ENCODE measurements around the gene ALDH1A3.

The ALDH1A3 gene

DNA sequence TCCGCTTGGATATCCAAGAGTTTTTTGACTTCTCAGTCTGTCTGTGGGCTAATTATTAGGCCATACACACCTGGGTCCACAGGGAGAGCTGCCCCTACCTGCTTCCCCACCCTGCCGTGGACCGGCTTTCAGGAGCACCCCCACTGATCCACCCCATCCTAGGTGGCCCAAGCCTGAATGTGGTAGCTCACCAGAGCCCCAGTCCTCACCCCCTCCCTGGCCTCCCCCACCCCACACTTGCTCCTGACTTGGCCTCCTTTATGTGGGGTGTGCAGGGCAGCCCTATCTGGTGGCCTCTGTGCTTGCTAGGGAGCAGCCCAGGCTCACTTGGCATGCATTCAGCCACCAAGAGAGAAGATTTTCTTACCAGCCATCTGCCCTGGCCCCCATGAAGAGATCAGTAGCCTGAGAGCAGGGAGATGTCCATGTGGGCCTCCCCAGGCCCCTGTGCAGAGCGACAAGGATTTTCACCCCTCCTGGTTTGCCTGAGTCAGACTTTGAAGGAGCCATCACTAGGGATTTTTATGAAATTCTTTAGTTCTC, 50.7 kb downstream of the ALDH1A3 start:
- no peak overlapping the region for H3K27ac Mint-ChIP-seq
- peaks cover 4% of the 10 kb centered on the region for H3K27me3 Mint-ChIP-seq
- no peak overlapping the region for H3K4me3 Mint-ChIP-seq
- no peak for DNase-seq
- no peaks in the 10 kb centered on the region for H3K4me1 Mint-ChIP-seq (ENCODE audit: low read depth)
- no peaks in the 10 kb centered on the region for H3K36me3 Mint-ChIP-seq (ENCODE audit: low read depth)
- H3K9me3 Mint-ChIP-seq = no peaks in the 10 kb centered on the region

DNA sequence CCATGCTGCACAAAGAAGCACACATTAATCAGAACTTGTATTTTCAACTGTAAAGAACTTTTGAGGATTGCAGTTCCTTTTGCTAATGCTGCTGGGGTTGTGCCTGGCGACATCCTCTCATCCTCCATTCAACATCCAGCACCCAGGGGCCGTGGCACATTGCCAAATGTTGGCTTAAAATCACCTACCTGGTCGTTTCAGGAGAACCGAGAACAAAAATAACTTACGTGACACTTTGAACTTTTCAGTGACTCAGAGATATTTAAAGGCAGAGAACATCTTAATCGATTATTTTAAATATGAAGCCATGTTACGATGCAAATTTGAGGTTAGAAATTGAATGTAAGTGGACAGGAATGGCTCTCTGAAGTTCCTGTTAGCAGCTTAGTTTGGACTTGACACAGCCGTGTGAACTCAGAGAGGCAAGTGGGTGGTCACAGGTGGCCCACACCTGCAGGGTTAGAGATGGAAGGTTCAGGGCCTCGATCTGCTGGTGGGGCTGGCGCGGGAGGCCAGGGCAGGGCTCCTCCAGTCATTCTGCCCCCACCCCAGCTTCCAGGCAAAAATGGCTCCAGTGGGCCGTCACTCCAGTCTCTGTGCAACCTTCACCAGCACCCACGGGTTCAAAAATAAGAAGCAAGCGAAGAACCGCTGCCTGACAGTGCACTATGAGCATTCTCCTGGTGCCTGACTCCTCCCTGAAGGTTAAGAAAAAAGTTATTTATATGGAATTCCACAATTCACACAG, 51.7 kb downstream of the ALDH1A3 start:
- DNase-seq = no peak
- H3K27me3 Mint-ChIP-seq = peaks cover 4% of the 10 kb centered on the region
- H3K36me3 Mint-ChIP-seq (ENCODE audit: low read depth) = no peaks in the 10 kb centered on the region
- H3K27ac Mint-ChIP-seq = no peak overlapping the region
- H3K4me1 Mint-ChIP-seq (ENCODE audit: low read depth) = no peaks in the 10 kb centered on the region
- H3K9me3 Mint-ChIP-seq = no peaks in the 10 kb centered on the region
- no peak overlapping the region for H3K4me3 Mint-ChIP-seq

DNA sequence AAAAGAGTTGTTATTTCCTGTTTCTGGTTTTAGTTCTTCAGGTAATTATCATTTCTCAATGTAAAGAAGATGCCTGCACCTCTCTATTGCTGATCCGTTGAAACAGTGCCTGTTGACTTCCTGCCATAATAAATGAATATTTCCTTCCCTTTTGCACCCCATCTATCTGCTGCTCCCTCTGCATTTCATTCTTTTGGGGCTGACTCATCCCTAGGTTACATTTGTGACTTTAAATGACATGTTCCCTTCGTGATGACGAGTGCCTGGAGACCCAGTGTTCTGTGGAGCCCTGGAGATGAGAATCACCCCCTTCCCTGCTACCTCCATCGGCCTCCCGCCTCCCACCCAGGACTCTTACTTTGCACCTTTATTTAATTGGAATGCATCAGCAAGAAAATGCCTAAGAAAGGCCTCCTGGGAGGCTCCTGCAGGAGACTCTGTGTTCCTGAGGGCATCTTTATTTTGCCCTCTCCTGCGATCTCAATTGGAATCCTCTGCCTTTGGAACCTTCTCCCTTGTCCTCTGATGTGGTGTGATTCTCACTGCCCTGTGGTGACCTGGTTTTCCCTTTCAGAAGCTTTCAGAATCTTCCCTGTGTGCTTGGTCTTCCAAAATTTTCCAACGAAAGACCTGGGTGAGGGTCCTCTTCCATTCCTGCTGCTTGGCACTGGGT, 53.2 kb downstream of the ALDH1A3 start:
- no peak for DNase-seq
- no peak overlapping the region for H3K4me3 Mint-ChIP-seq
- no peaks in the 10 kb centered on the region for H3K9me3 Mint-ChIP-seq
- H3K4me1 Mint-ChIP-seq (ENCODE audit: low read depth) = no peaks in the 10 kb centered on the region
- peaks cover 4% of the 10 kb centered on the region for H3K27me3 Mint-ChIP-seq
- H3K27ac Mint-ChIP-seq = no peak overlapping the region
- no peaks in the 10 kb centered on the region for H3K36me3 Mint-ChIP-seq (ENCODE audit: low read depth)

DNA sequence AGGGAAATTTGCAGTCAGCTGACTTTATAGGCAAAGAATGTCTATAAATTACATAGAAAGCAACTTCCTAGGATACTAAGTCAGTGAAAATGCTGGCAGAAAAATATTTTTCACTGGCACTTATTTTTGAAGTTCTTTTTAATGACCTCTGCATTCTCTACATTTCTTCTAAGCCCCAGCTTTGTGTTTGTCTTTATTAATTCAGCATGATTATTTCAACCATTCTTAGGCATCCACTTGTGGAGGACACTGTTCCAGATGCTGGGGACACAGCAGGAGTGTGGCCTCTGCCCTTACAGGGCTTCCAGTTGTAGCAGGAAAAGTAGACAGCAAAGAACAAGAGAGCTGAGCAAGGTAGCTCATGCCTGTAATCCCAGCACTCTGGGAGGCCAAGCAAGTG, 54.5 kb downstream of the ALDH1A3 start:
- H3K27me3 Mint-ChIP-seq = peaks cover 4% of the 10 kb centered on the region
- no peak overlapping the region for H3K27ac Mint-ChIP-seq
- H3K9me3 Mint-ChIP-seq = no peaks in the 10 kb centered on the region
- no peak for DNase-seq
- H3K4me3 Mint-ChIP-seq = no peak overlapping the region
- no peaks in the 10 kb centered on the region for H3K36me3 Mint-ChIP-seq (ENCODE audit: low read depth)
- no peaks in the 10 kb centered on the region for H3K4me1 Mint-ChIP-seq (ENCODE audit: low read depth)

DNA sequence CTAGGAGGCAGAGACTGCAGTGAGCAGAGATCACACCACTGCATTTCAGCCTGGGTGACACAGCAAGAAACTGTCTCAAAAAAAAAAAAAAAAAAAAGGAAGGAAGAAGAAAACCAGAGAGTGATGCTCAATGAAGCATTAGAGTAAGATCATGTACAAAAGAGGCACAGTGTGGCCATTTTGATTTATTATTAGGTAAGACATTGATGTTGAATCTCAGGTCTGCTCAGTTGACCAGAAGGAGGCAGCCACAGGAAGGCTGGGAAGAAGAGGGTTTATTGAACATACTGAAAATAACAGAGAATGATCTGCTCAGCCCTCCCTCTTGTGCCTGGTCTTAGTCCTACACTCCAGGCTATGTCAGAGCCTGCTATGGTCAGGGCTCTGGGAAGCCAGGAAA, 55.1 kb downstream of the ALDH1A3 start:
- Mint-ChIP-seq H3K4me1 (ENCODE audit: low read depth) (no peaks in the 10 kb centered on the region), H3K27ac (no peak overlapping the region)

DNA sequence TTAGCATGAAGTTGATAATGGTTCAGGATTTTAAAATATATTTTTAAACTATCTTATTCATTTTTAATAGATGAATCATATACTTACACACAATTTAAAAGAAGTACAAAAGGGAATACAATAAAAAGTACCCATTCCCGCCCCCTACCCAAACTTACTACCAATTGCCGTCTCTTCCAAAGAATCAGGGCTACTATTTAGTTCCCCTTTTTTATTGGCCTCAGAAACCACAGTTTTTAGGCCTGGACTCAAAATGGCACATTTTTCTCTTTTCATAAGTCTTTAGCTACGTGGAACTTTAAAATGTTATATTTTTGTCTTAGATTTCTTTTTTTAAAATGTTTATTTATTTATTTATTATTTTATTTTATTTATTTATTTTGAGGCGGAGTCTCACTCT, 57.5 kb downstream of the ALDH1A3 start:
- Mint-ChIP-seq H3K4me1 (ENCODE audit: low read depth) (no peaks in the 10 kb centered on the region), H3K4me3 (no peak overlapping the region), H3K27me3 (peaks cover 4% of the 10 kb centered on the region), H3K9me3 (no peaks in the 10 kb centered on the region), H3K36me3 (ENCODE audit: low read depth) (no peaks in the 10 kb centered on the region), H3K27ac (no peak overlapping the region)
- no peak for DNase-seq

More for the DNA sequence above, 55.1 kb downstream of the ALDH1A3 start:
- no peak for DNase-seq
- peaks cover 4% of the 10 kb centered on the region for H3K27me3 Mint-ChIP-seq
- no peak overlapping the region for H3K4me3 Mint-ChIP-seq
- no peaks in the 10 kb centered on the region for H3K36me3 Mint-ChIP-seq (ENCODE audit: low read depth)
- no peaks in the 10 kb centered on the region for H3K9me3 Mint-ChIP-seq

DNA sequence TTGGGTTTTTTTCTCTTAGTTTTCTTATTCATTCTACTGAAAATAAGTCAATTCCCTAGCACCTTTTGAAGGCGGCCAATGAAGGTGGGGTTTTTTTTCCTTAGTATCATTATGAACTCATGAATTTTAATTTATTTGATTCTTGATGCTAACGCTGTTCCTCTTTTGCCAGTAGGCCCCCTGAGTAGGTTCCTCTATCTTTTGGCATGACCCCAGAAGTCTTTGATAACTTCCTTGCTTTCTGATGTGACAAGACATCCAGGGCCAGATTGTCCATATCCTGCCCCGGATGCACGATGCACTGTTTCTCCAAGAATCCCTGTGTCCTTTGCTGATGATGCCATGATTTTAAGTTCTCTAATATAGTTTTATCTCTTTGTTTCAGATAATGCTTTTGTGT, 60.2 kb downstream of the ALDH1A3 start:
- Mint-ChIP-seq H3K4me1 (ENCODE audit: low read depth) (no peaks in the 10 kb centered on the region), H3K4me3 (no peak overlapping the region), H3K27ac (no peak overlapping the region), H3K27me3 (no peaks in the 10 kb centered on the region), H3K36me3 (ENCODE audit: low read depth) (no peaks in the 10 kb centered on the region), H3K9me3 (no peaks in the 10 kb centered on the region)
- DNase-seq = no peak

DNA sequence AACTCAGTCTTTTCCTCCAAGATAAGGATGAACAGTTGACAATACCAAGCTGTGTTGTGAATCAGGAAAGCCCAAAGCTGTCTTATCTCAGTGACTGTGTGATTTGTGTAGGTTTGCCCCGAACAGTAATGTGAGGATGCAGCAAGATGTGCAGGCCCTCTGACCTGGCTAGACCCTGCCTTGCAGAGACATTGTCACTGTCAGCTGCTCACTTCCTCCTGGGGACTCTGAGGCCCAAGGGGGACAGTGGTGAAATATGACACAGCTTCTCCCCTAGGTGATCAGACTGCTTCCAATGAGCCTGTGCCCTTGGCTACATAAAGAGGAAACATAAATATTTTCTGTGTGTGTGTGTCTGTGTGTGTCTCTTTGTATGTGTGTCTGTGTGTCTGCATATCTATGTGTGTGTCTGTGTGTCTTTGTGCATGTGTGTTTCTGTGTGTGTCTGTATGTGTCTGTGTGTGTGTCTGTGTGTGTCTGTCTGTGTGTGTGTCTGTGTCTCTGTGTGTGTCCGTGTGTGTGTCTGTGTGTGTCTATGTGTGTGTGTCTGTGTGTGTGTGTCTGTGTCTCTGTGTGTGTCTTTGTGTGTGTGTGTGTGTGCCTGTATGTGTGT, 61.2 kb downstream of the ALDH1A3 start:
- no peaks in the 10 kb centered on the region for H3K9me3 Mint-ChIP-seq
- no peaks in the 10 kb centered on the region for H3K36me3 Mint-ChIP-seq (ENCODE audit: low read depth)
- DNase-seq = no peak
- no peaks in the 10 kb centered on the region for H3K27me3 Mint-ChIP-seq
- H3K4me3 Mint-ChIP-seq = no peak overlapping the region
- H3K4me1 Mint-ChIP-seq (ENCODE audit: low read depth) = no peaks in the 10 kb centered on the region
- no peak overlapping the region for H3K27ac Mint-ChIP-seq

DNA sequence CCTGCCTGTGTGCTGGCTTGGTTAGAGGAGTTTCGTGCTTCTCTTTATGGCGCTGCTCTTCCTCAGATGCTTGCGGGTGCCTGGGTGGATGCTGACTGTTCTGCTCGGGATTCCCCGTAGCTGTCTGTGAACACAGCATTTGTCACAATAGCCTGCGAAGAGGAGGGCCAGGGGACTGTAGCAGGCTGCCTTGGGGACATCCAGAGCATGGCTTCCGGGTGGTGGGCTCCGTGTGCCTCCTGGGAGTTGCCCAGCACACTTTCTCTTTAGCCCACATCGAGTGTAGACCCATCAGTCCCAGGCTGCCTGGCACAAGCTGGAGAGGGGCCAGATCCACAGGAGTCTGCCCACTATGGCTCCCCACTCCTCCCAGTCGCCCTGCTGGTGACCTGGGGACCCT, 61.9 kb downstream of the ALDH1A3 start:
- Mint-ChIP-seq H3K4me1 (ENCODE audit: low read depth) (no peaks in the 10 kb centered on the region), H3K27me3 (peaks cover 4% of the 10 kb centered on the region), H3K27ac (no peak overlapping the region), H3K36me3 (ENCODE audit: low read depth) (no peaks in the 10 kb centered on the region), H3K4me3 (no peak overlapping the region), H3K9me3 (no peaks in the 10 kb centered on the region)
- no peak for DNase-seq

DNA sequence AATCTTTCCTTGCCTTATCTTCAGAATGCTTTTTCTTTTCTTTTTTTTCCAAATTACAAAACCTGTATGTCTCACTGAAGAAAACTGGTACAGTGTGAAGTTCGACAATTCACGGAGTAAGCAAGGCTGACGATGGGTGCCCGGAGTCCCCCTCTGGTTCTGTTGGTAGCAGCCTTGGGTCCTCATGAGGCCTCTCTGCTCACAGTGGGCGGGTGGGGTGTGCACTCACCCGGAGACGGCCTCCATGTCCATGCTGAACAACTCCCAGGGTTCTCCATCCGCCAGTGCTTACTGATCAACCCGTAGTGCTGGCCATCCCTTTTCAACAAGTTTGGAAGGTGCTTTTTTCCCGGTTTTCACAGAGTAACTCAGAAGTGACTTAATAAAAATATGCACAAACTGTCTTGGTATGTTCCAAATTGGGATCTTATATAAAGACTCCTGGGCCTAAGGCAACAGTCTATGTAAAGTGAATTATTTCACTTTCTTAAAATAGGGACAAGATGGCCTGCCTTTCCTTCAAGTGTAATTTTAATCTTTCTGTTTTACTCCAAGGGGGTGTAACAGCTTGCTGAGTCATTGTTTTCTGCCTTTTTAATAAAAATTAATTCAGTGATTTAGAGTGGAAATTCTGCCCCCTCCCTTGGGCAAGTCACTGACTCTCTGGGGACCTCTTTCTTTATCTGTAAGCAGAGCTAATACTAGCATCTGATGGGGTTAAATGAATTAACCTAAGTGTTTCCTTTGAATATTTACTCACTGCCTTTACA, 63.2 kb downstream of the ALDH1A3 start:
- Mint-ChIP-seq H3K27me3 (peaks cover 9% of the 10 kb centered on the region), H3K36me3 (ENCODE audit: low read depth) (no peaks in the 10 kb centered on the region), H3K9me3 (no peaks in the 10 kb centered on the region), H3K4me1 (ENCODE audit: low read depth) (no peaks in the 10 kb centered on the region), H3K27ac (no peak overlapping the region), H3K4me3 (no peak overlapping the region)
- DNase-seq = no peak

DNA sequence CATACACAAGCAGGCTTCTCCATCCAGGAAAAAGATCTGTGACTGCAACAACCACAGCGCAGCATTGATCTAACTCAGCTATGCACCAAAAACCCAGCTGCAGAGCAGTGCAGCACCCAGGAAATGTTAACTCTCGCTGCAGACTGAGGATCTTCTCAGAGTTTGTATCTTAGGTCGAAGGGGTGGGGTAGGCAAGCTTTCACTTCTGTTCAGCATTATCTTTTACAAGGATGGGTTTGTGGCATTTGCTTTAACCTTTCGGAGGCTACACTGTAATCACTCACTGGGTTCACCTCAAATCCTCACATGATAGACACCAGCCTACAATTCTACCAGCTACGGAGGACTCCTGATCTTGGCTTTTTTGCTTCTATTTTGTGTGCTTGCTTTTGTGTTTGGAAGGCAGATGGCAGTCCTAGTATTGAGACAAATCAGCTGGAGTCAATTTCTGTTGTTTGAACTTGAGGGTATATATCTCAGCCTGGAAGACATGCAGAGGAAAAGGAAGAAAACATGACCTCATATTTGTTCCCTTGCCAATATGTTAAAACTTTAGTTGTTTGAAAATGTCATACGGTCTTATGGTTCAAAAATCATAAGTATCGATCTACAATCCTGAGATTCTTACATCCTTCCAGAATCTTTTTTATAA, 64.7 kb downstream of the ALDH1A3 start:
- no peak overlapping the region for H3K27ac Mint-ChIP-seq
- DNase-seq = no peak
- H3K27me3 Mint-ChIP-seq = peaks cover 19% of the 10 kb centered on the region
- H3K36me3 Mint-ChIP-seq (ENCODE audit: low read depth) = no peaks in the 10 kb centered on the region
- H3K4me1 Mint-ChIP-seq (ENCODE audit: low read depth) = no peaks in the 10 kb centered on the region
- no peaks in the 10 kb centered on the region for H3K9me3 Mint-ChIP-seq
- H3K4me3 Mint-ChIP-seq = no peak overlapping the region

DNA sequence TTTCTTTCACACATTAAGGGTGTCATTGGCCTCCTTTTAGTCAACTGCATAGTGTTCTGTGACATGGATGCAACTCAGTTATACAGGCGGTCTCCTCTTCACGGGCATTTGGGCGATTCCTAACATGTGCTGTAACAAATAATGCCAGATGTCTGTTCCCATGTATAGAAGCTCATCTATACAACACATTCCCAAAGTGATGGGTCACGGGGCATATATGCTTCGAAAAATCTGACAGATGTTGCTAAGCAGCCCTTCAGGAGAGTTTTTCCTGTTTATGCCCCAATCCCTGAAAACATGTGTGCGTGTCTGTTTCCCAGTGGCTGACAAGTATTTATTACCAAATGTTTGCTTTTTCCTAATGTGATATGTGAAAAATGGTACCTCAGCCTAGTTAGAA, 65.4 kb downstream of the ALDH1A3 start:
- no peaks in the 10 kb centered on the region for H3K36me3 Mint-ChIP-seq (ENCODE audit: low read depth)
- no peaks in the 10 kb centered on the region for H3K9me3 Mint-ChIP-seq
- H3K4me1 Mint-ChIP-seq (ENCODE audit: low read depth) = no peaks in the 10 kb centered on the region
- H3K4me3 Mint-ChIP-seq = no peak overlapping the region
- H3K27ac Mint-ChIP-seq = no peak overlapping the region
- no peak for DNase-seq
- H3K27me3 Mint-ChIP-seq = peaks cover 19% of the 10 kb centered on the region

DNA sequence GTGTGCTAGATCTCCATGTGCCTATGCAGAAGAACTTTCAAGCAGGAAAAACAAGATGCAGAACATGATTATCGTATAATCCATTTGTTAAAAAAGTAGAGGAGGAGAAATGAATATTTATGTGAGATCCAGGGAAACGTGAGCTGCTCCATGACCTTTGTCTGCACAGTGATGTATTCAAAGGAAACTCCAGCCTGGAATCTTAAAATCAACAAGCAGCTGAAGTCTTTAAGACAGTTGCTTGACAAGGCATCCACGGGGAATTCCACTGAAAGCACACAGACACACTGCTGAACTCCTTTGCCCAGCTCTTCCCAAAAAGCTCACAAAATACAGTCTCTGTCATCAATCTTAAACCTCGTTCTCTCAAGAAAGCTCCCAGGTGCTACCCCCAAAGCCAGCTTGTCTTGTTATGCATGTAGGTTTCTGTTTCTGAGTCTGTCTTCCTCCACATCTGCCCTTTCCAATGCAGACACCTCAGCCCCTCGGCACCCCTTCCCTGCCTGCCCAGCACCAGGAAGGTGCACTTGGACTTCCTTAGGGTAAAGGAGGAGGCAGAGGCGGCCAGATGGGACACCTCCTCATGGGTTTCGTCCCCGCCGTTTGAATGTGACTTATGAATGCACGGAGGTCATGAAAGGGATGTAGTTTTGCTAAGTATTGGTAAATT, 68.3 kb downstream of the ALDH1A3 start:
- no peak overlapping the region for H3K4me3 Mint-ChIP-seq
- DNase-seq = no peak
- H3K36me3 Mint-ChIP-seq (ENCODE audit: low read depth) = no peaks in the 10 kb centered on the region
- H3K27me3 Mint-ChIP-seq = peaks cover 23% of the 10 kb centered on the region
- H3K27ac Mint-ChIP-seq = no peak overlapping the region
- no peaks in the 10 kb centered on the region for H3K9me3 Mint-ChIP-seq
- no peaks in the 10 kb centered on the region for H3K4me1 Mint-ChIP-seq (ENCODE audit: low read depth)

DNA sequence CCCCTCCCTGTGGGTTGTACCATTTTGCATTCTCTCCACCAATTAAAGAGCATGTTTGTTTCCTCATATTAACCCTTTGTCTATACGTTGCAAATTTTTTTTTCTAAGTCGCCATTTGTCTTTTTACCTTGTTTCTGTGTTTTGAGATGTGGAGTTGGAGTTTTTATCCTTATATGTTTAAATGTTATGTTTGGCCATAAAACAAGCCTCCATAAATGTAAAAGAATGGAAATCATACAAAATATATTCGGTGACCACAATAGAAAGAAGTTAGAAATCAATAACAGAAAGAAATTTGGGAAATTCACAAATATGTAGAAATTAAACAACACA, 68.8 kb downstream of the ALDH1A3 start:
- H3K4me3 Mint-ChIP-seq = no peak overlapping the region
- no peaks in the 10 kb centered on the region for H3K4me1 Mint-ChIP-seq (ENCODE audit: low read depth)
- DNase-seq = no peak
- H3K9me3 Mint-ChIP-seq = no peaks in the 10 kb centered on the region
- no peaks in the 10 kb centered on the region for H3K36me3 Mint-ChIP-seq (ENCODE audit: low read depth)
- H3K27me3 Mint-ChIP-seq = peaks cover 23% of the 10 kb centered on the region
- H3K27ac Mint-ChIP-seq = no peak overlapping the region
